22Rv1 (cell line): ENCODE results near the gene MEIS2.

Experiments
- H3K27ac ChIP-seq: fragments of 450-650 bp; 2 replicates; pipeline ENCODE4 v1.5.1; 2017
- ZFX ChIP-seq: fragments of 450-650 bp; IDR thresholded peaks from 2 replicates; pipeline ENCODE4 v1.6.1; 2017; ENCODE audit warnings: antibody characterized with exemption, borderline replicate concordance
- TF ChIP-seq, protein P1 (sequence below): fragments of 450-650 bp; IDR thresholded peaks from 2 replicates; pipeline ENCODE4 v1.5.1; 2017; ENCODE audit warnings: mild to moderate bottlenecking

The MEIS2 gene

DNA sequence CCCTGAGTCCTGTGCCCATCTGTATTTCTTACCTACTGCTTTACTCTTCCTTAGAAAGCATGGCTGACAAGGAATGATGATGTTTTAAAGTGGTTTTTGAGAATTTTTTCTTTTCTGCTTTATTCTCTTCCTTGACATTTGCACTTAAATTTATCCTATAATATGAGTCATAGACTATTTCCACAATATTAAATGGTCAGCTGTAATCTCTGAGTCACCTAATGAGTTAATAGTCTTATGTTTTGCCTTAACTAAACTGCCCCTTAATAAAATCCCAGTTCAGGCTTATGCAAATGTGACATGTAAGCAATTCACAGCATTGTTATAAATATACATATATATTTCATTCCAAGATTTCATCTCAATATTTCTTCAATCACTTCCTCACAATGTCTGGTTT lies 23.8 kb downstream of the MEIS2 start:
- no peak overlapping the region for H3K27ac ChIP-seq
- TF ChIP-seq, protein P1, sequence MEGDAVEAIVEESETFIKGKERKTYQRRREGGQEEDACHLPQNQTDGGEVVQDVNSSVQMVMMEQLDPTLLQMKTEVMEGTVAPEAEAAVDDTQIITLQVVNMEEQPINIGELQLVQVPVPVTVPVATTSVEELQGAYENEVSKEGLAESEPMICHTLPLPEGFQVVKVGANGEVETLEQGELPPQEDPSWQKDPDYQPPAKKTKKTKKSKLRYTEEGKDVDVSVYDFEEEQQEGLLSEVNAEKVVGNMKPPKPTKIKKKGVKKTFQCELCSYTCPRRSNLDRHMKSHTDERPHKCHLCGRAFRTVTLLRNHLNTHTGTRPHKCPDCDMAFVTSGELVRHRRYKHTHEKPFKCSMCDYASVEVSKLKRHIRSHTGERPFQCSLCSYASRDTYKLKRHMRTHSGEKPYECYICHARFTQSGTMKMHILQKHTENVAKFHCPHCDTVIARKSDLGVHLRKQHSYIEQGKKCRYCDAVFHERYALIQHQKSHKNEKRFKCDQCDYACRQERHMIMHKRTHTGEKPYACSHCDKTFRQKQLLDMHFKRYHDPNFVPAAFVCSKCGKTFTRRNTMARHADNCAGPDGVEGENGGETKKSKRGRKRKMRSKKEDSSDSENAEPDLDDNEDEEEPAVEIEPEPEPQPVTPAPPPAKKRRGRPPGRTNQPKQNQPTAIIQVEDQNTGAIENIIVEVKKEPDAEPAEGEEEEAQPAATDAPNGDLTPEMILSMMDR, result no peak
- TF ChIP-seq ZFX, result no peak

DNA sequence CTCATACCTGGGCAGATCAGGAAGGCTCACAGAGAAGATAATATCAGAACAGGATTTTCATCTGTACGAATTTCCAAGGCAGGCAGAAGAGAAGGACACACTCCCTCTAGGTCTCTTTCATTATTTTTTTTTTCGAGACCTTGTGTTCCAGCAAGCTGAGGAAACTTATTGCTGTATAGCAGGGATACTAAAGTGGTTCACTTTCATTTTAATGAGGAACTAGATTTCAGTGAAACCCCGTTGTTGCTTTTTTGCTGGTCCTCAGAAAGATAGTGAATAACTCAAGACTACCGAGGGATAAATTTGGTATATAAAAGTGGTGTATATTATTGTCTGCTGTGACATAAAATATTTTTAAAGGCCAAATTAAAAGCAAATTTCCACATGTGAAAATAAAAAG lies 24.6 kb downstream of the MEIS2 start:
- H3K27ac ChIP-seq, result no peak overlapping the region
- TF ChIP-seq, protein P1, result no peak
- TF ChIP-seq ZFX, result no peak

DNA sequence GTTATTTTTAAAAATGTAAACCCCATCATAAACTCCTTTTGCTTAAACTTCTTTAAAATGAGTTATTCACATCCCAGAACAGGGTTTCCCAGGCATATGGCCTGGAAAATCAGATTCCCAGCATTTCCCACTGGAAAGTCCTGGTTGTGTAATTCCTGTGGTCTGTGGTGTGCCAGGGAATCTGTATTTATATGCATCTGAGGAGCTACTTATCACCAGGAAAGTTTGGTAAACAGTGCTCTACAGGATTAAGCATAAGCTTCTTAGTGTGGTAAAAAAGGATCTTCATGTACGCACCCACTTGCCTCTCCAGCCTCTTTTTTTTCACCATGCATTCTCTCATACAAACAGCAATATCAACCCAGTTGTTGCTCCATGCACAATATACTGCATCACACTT lies 28.2 kb downstream of the MEIS2 start:
- TF ChIP-seq, protein P1, result no peak
- no peak for TF ChIP-seq ZFX
- H3K27ac ChIP-seq, result no peak overlapping the region

DNA sequence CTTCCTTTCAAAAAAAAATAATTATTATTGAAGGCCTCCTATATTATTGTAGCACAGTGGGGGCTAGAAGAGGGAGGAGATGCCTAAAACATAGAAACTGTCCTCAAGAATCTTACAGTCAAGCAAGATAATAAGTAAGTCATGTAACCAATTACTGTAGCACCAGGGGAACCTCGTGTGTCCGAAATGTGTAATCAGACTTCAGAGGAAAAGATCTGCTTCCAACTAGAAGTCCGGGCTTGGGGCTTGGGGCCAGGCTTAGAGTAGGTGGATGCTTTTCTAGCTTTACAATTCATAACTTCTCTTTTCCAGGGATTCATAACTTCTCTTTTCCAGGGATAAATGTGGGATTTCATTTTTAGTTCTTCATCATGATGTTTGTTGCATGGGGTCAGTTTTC lies 29.2 kb downstream of the MEIS2 start:
- TF ChIP-seq ZFX, result no peak
- TF ChIP-seq, protein P1, result no peak
- H3K27ac ChIP-seq, result no peak overlapping the region

DNA sequence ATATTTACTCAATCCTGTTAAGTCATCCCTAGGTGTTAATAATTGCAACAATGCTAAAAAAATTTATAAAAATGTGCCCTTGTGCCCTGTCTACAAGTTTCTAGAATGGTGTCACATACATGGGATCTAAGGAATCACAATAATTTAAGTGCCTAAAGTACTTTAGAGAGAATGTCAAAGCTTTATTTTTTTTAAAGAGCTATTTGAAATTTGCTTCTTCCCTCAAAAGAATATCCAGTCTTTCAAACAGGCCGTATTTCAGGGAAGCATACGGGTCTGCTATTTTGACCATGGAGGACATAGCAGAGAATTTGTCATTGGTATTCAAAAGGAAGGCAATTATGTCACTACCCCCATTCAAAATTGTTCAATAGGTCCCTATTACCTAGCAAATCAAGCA lies 29.7 kb downstream of the MEIS2 start:
- H3K27ac ChIP-seq, result no peak overlapping the region
- TF ChIP-seq, protein P1, result no peak
- no peak for TF ChIP-seq ZFX

DNA sequence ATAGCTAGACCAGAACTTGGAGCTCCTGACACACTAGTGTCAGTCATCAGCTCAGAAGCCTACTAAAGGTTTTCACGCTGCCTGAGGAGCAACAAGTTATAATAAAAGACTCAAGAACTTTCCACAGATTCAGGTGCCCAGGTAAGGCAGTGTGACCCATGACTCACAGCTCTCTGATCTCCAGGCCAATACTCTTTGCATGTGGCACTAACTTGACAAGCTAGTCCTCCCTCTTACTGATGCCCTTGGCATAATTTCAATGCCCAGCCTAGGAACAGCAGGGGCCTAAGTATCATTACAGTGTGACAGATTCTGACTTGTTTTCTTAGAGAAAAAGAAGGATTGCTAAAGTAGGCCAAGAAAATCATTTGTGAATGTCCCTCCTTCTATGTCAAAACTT lies 38.4 kb downstream of the MEIS2 start:
- H3K27ac ChIP-seq, result no peak overlapping the region
- no peak for TF ChIP-seq ZFX
- TF ChIP-seq, protein P1, result no peak

DNA sequence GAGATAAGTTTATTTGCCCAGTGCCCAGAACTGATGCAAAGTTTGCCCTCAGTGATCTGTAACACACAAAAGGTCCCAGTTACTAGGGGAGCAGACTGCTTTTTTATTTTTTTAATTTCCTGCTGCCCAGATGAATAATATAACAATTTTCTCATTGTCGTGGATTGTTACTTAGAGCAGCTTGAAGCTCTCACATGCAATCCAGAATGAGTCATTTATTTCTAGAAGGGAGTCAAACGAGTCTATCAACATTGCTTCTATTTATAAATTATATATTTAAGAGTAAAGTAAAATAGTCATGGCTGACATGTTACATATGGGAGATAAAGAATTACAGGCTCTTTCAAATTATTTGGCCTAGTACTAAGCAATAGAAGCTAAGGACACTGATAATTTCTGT lies 41.3 kb downstream of the MEIS2 start:
- TF ChIP-seq ZFX, result no peak
- TF ChIP-seq, protein P1, result no peak
- no peak overlapping the region for H3K27ac ChIP-seq
